ENCODE measurements around the gene RAD51B.

GRCh38 chr14:68337279-68337678 lies 517.7 kb downstream of the RAD51B start:
- TF ChIP-seq CTCF (IDR thresholded peaks at IDR 0.05) (no peak), POLR2A (IDR thresholded peaks at IDR 0.05) (no peak), POLR2AphosphoS5 (IDR thresholded peaks at IDR 0.05; ENCODE audit: insufficient read depth in 1 of 2, low read depth in 1 of 2) (no peak)

Measured in vagina (tissue), 2 donors.